Right forelimb (tissue), 1 donor: Measurements from ENCODE around the gene TMTC2.

Experiments
- DNase-seq: peaks from one replicate; pipeline ENCODE4 v3.0.0-alpha.2; 2018

The TMTC2 gene

GRCh38 chr12:82896979-82897378 lies 210.3 kb downstream of the TMTC2 start:
- no peak for DNase-seq

- DNase-seq, result no peak
Measured at GRCh38 chr12:82898441-82898840, 211.7 kb downstream of the TMTC2 start.

GRCh38 chr12:82904219-82904790 lies 217.6 kb downstream of the TMTC2 start:
- DNase-seq, result no peak

- no peak for DNase-seq
Measured at GRCh38 chr12:82910246-82910893, 223.7 kb downstream of the TMTC2 start.

- DNase-seq, result no peak
Measured at GRCh38 chr12:82912406-82912805, 225.7 kb downstream of the TMTC2 start.

- DNase-seq, result no peak
Measured at GRCh38 chr12:82919388-82920054, 232.8 kb downstream of the TMTC2 start.

- no peak for DNase-seq
Measured at GRCh38 chr12:82923935-82924334, 237.2 kb downstream of the TMTC2 start.

- DNase-seq, result no peak
Measured at GRCh38 chr12:82926630-82927029, 239.9 kb downstream of the TMTC2 start.

- no peak for DNase-seq
Measured at GRCh38 chr12:82930301-82930700, 243.6 kb downstream of the TMTC2 start.

GRCh38 chr12:82931349-82932116 lies 244.8 kb downstream of the TMTC2 start:
- no peak for DNase-seq

GRCh38 chr12:82937151-82937550 lies 250.4 kb downstream of the TMTC2 start:
- no peak for DNase-seq

- DNase-seq, result no peak
Measured at GRCh38 chr12:82942521-82942920, 255.8 kb downstream of the TMTC2 start.

- DNase-seq, result no peak
Measured at GRCh38 chr12:82942991-82943401, 256.3 kb downstream of the TMTC2 start.

GRCh38 chr12:82948491-82948890 lies 261.8 kb downstream of the TMTC2 start:
- no peak for DNase-seq

GRCh38 chr12:82950356-82950755 lies 263.6 kb downstream of the TMTC2 start:
- no peak for DNase-seq

GRCh38 chr12:82952946-82953345 lies 266.2 kb downstream of the TMTC2 start:
- no peak for DNase-seq

- no peak for DNase-seq
Measured at GRCh38 chr12:82953397-82953796, 266.7 kb downstream of the TMTC2 start.

GRCh38 chr12:82954064-82954463 lies 267.4 kb downstream of the TMTC2 start:
- DNase-seq, result no peak

GRCh38 chr12:82954572-82954971 lies 267.9 kb downstream of the TMTC2 start:
- no peak for DNase-seq

GRCh38 chr12:82955043-82955442 lies 268.3 kb downstream of the TMTC2 start:
- DNase-seq, result no peak

GRCh38 chr12:82958966-82959365 lies 272.3 kb downstream of the TMTC2 start:
- DNase-seq, result no peak

- no peak for DNase-seq
Measured at GRCh38 chr12:82959821-82960220, 273.1 kb downstream of the TMTC2 start.

- DNase-seq, result no peak
Measured at GRCh38 chr12:82961835-82962234, 275.1 kb downstream of the TMTC2 start.

- DNase-seq, result no peak
Measured at GRCh38 chr12:82963956-82964355, 277.2 kb downstream of the TMTC2 start.
